Cardiac fibroblast (primary cell): Measurements from ENCODE around the gene SIK2.
A peak's percentile ranks its signal among the peaks of the same experiment; 100 is the strongest.

ENCODE experiments used
- DNase-seq, 2 donors: peaks; one replicate each; pipeline versions ENCODE4 v3.0.0 to v3.0.0-alpha.2; 2010; ENCODE audit warnings: low read depth in 2 of 2
- H3K4me3 ChIP-seq, 2 donors: replicated peaks in 1 of 2; 1 replicate in 1 of 2; 2 replicates in 1 of 2; pipeline ENCODE4 v1.5.1; 2011; ENCODE audit warnings: low read depth in 2 of 2, low read length in 2 of 2, mild to moderate bottlenecking in 2 of 2, moderate library complexity in 1 of 2
- CTCF ChIP-seq: IDR thresholded peaks from one replicate; pipeline ENCODE4 v1.5.1; 2011; ENCODE audit warnings: low read depth, mild to moderate bottlenecking, low read length, inconsistent platforms

The SIK2 gene

GRCh38 chr11:111570796-111571195, 31.5 kb upstream of the SIK2 start:
- H3K4me3 ChIP-seq: no peak overlapping the region
- DNase-seq: no peak

GRCh38 chr11:111571829-111572501, 30.3 kb upstream of the SIK2 start:
- no peak overlapping the region for H3K4me3 ChIP-seq
- no peak for TF ChIP-seq CTCF
- no peak for DNase-seq

More at GRCh38 chr11:111570796-111571195, 31.5 kb upstream of the SIK2 start:
- TF ChIP-seq CTCF: no peak

GRCh38 chr11:111572581-111572980, 29.7 kb upstream of the SIK2 start:
- H3K4me3 ChIP-seq: no peak overlapping the region
- DNase-seq: no peak

GRCh38 chr11:111573821-111574249, 28.4 kb upstream of the SIK2 start:
- peak in 1 of 2 donors; percentile 62 for DNase-seq
- TF ChIP-seq CTCF: no peak
- H3K4me3 ChIP-seq: no peak overlapping the region

More at GRCh38 chr11:111572581-111572980, 29.7 kb upstream of the SIK2 start:
- no peak for TF ChIP-seq CTCF

- no peak overlapping the region for H3K4me3 ChIP-seq
- DNase-seq: no peak
- TF ChIP-seq CTCF: no peak
These were observed 27.6 kb upstream of the SIK2 start for GRCh38 chr11:111574373-111575225.

GRCh38 chr11:111575740-111576139, 26.5 kb upstream of the SIK2 start:
- no peak for TF ChIP-seq CTCF
- no peak for DNase-seq
- H3K4me3 ChIP-seq: no peak overlapping the region
